Activated CD4-positive, alpha-beta T cell treated with anti-CD3 and anti-CD28 coated beads, Interleukin-10, Interleukin-2, amounts not matched to agents 100 ng/mL and 50 ng/mL, durations not matched to agents 16 hours and 8 hours (primary cell): ENCODE data around the gene RALB.
A peak's percentile ranks its signal among the peaks of the same experiment; 100 is the strongest.

Source experiments
- DNase-seq: peaks from one replicate; pipeline ENCODE4 v3.0.0-alpha.2; 2020

RALB gene

DNA sequence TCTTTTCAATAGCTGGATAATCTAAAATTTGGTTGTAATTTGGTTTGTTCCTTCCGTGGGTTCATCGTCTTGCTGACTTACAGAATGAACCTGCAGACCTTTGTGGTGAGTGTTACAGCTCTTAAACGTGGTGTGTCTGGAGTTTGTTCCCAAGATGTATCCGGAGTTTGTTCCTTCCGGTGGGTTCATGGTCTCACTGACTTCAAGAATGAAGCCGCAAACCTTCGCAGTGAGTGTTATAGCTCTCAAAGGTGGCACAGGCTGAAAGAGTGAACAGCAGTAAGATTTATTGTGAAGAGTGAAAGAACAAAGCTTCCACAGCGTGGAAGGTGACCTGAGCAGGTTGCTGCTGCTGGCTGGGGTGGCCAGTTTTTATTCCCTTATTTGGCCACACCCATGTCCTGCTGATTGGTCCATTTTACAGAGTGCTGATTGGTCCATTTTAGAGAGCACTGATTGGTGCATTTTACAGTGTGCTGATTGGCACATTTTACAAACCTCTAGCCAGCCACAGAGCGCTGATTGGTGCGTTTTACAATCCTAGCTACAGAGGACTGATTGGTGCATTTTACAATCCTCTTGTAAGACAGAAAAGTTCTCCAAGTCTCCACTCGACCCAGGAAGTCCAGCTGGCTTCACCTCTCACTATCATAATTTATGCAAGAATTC lies 16.6 kb downstream of the RALB start:
- no peak for DNase-seq

DNA sequence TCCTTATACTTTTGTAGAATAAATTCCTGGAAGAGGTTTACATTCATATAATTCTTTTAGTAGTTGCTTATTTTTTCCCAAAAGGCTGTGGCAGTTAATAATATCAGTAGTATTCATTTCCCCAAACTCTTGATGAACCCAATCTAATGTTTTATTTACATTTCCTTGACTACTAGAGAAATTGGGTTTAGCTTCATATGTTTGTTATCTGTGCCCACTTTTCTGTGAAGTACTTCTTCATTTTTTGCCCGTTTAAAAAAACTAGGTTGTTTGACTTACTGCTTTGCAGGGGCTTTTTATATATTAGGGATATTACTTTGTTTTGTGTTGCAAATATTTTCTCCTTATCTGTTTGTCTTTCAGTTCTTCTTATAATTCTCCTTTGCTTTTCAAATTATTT lies 17.2 kb downstream of the RALB start:
- no peak for DNase-seq

- DNase-seq = no peak
These were observed 19.2 kb downstream of the RALB start for GRCh38 chr2:120271711-120272379.

GRCh38 chr2:120272763-120273481 lies 20.3 kb downstream of the RALB start:
- DNase-seq = no peak

- DNase-seq = no peak
These were observed 23.2 kb downstream of the RALB start for GRCh38 chr2:120275617-120276400.

GRCh38 chr2:120277505-120278205 lies 25.0 kb downstream of the RALB start:
- DNase-seq = no peak

GRCh38 chr2:120278901-120279300 lies 26.2 kb downstream of the RALB start:
- no peak for DNase-seq

DNA sequence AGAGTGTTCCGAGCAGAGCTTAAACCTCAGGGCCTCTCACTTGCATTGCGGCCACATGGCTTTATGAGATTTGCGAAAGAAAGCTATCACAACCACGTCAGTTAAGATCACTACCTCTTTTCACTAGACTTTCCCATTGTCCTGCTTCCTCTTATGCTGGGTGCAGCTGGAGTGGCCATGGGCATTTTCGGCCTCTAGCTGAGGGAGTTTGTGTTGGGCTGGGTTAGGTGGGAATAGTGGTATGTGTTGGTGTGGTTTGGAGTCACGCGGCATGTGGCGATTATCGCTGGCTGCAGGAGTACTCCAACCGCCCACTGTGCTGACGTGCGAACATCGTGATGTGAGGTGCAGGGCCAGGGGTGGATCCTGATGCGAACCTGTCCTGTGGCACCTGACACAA lies 27.1 kb downstream of the RALB start:
- no peak for DNase-seq

GRCh38 chr2:120283649-120284048 lies 31.0 kb downstream of the RALB start:
- DNase-seq = no peak

GRCh38 chr2:120285056-120285455 lies 32.4 kb downstream of the RALB start:
- no peak for DNase-seq

GRCh38 chr2:120287183-120288015 lies 34.7 kb downstream of the RALB start:
- peak; percentile 89 for DNase-seq

GRCh38 chr2:120288016-120288373 lies 35.3 kb downstream of the RALB start:
- no peak for DNase-seq

DNA sequence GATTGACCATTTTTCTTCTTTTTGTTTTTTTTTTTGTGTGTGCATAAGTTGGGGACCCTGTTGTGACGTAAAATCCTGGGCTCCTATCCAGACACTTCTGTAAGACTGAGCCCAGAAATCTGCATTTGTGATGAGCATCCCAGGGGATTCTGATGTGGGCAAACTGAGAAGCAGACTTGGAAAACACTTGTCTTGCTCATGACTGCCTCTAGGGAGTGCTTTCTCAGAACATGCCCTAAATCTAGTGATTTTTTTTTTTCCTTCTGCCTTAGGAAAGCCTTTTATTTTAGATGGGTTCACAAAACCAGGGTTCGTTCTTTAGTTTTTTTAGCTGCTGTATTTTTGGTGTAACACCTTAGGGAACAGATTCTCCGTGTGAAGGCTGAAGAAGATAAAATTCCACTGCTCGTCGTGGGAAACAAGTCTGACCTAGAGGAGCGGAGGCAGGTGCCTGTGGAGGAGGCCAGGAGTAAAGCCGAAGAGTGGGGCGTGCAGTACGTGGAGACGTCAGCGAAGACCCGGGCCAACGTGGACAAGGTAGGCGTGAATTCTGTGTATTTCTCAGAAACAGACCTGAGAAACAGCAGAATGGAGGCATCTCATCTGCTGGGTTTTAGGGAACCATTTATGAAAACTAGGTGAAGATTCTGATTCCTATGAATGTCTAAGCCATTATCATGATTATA lies 36.7 kb downstream of the RALB start:
- DNase-seq = no peak

DNA sequence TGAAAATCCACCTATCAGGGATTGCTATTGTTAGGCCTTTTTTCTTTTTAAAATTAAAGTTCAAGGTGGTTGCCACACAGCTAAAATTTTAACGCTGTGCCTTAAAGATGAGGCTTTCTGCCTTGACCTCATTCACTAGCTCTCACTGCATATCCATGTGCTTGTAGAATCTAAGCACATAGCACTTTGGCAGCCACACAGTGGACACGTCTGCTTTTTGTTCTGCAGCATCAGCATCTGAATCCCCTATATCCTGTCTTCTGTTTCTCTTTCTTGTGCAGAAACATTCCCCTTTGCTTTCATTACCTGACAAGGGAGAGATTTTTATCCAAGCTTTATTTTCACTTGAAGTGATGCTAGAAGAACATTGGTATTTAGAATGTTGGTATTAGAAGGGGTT lies 38.1 kb downstream of the RALB start:
- DNase-seq = no peak

DNA sequence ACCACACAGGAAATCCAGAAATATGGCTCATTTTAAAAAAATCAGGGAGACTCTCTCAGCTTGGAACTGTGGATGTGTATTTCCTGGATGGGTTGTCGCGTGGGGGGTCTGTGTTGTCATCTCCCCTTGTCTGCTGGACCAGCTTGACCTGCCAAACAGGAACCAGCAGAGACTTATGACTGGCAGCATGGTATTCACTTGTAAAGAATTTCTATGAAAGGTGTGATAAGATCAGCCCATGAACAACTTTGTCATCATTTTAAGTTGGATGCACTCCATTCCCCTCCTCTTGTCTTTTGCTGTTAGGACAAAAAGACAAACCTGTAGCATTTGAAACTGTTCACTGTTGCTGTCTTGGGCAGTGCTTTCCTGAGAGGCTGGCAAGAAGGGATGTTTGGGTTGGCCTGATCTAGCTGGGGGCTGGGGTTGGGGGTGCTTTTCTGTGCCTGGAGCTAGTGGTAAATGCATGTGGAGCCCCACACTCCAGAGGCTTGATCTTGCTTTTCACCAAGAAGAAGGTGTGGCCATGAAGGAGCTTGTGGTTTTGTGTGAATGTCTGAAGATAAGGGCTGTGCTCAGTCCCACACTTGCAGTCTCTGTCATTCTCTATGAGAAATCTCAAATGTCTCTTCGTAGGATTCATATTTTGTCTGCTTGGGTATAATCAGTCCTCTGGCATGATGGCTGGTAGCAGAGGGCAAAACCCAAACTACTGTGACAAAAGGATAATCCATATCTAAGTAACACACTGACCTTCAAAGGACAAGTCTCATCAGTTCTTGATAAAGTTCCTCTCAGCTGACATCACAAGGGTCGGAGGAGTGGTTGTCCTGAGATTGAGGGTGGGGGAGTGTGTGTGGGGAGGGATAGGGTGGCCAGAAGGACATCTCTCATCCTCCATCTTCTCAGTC lies 39.0 kb downstream of the RALB start:
- peak; percentile 41 for DNase-seq

DNA sequence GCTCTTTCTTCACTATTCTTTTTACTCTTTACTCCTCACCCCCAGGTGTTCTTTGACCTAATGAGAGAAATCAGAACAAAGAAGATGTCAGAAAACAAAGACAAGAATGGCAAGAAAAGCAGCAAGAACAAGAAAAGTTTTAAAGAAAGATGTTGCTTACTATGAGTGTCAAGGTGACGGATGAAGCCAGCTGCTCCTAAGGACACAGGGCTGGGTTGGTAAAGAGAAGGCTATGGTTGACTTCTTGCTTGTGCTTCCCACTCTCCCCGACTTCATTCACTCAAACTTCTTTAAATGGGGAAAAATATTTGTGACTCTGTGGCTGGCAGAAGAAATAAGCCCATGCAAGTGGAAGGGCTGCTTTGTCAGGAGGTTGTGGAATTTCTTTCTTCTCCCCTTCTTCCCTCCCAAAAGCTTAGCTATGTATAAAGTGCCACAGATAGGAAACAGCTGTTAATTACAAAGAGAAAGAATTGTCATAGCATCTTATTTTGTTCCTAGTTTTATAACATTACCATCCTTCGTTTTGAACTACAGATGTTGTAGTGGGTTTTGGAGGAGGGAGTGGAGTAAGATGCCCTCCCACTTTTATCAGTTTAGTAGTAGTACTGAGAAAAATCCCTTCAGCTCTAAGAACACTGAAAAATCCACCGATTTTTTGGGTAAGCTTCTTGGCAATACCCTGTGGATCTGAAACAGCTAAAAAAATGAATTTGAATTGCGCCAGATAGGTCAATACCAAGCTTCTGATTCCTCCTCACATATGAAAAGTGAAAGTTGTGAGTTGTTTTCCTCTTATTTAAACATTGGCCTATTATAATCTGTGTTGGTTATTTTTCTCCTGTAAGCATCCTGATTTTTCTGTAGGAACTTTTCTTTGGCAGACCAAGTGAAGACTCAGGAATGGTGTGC lies 40.7 kb downstream of the RALB start:
- no peak for DNase-seq

GRCh38 chr2:120294008-120294340 lies 41.3 kb downstream of the RALB start:
- no peak for DNase-seq

DNA sequence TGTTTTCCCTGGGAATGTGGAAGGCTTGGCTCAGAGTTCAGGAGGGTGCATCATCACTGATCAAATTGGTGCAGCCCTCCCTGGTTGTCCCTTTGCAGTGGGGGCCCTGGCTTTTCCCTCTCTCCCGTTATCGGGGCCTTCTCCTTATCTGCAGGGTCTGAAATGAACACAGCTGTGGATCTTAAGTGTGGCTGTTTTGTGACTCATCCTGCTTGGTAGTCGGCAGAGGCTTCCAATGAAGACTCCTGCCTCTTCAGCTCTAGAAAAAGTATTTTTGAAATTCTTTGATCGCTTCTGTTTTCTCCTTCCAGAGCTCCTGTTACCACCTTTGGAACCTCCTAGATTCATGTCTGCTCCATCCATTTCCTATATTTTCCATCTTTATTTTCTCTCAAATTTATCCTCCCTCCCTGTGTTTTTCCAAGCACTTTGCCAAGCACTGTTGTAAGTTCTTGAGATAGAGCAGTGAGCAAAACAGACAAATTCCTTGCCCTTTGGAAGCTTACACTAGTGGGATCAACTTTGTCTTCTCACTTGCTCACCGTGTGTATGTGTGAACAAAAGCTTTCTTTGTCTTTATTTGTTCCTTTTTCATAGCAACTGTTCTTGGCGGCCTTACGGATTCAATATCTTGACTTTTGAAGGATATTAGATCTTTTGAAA lies 45.7 kb downstream of the RALB start:
- no peak for DNase-seq

GRCh38 chr2:120299004-120299403 lies 46.4 kb downstream of the RALB start:
- DNase-seq = no peak
